GM19099 (cell line): Measurements from ENCODE around the gene ICE1.

Experiments
- POLR2A ChIP-seq: IDR thresholded peaks from 3 replicates; pipeline ENCODE4 v1.6.1; 2011; ENCODE audit warnings: low read depth; ENCODE audit not compliant: insufficient read length; ENCODE audit errors: extremely low read depth

Gene ICE1

DNA sequence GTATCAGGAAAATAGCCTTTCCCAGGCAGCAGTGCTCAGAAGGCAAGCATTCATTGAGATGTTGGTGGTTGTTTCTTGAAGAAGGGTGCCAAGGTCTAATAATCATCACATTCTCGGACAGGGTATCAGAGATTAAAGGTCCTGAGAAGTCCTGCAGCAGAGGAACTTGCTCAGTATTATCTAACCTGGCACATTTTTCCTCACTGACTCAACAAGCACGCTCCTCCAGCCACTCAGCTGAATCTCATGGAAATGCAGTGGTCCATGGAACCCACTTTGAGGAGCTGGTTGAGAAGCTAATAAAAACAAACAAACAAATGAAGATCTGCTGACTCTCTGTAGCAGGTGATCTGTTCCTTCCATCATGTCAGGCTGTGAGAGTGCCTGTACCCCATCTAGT, 35.3 kb upstream of the ICE1 start:
- no peak for TF ChIP-seq POLR2A

GRCh38 chr5:5387777-5388176, 34.7 kb upstream of the ICE1 start:
- no peak for TF ChIP-seq POLR2A

GRCh38 chr5:5398071-5398470, 24.4 kb upstream of the ICE1 start:
- no peak for TF ChIP-seq POLR2A

GRCh38 chr5:5401095-5401494, 21.4 kb upstream of the ICE1 start:
- TF ChIP-seq POLR2A: no peak

- TF ChIP-seq POLR2A: no peak
Measured at GRCh38 chr5:5403741-5404140, 18.7 kb upstream of the ICE1 start.

GRCh38 chr5:5404381-5404780, 18.1 kb upstream of the ICE1 start:
- no peak for TF ChIP-seq POLR2A

GRCh38 chr5:5405441-5405840, 17.0 kb upstream of the ICE1 start:
- TF ChIP-seq POLR2A: no peak

GRCh38 chr5:5407924-5408323, 14.6 kb upstream of the ICE1 start:
- no peak for TF ChIP-seq POLR2A

DNA sequence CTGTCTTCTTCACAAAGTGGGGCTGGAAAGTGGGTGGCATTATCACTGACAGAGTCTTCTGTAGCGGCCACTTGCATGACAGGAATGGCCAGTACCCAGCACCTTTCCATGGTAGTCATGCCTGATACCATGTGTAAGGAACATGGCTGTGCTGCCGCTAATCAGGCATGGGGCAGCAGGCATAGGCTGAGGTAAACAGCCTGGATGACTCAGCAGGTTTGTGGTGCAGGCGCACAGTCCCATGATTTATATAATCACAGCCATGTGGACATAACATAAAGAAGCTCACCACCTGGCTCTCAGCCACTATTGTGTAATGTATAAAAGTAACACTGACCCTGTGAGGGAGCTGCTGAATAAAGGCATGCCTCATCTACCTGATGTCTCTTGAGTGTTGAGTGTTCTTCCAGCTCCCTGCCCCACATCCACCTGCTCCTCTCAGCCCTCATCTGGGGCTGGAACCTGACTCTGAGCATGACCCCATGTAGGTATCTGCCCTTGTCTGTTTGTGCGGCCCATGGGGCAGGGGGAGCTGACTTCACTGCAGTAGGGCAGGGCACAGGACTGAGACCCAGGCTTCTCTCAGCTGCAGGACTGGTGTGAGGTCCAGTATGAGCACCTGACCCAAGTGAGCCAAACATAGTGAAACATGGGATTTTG, 13.2 kb upstream of the ICE1 start:
- no peak for TF ChIP-seq POLR2A

DNA sequence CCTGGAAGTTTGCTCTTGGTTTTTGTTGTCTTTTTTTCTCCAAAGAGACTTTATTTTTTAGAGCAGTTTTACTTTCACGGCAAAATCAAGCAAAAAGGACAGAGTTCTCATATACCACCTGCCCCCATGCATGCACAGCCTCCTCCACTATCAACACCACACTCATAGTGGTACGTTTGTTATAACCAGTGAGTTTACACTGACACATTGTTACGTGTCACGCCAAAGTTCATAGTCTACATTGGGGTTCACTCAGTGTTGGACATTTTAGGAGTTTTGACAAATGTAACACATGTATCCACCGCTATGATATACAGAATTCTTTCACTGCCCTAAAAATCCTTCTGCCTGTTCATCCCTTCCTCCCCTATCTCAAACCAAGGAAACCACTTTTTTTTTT, 7.5 kb upstream of the ICE1 start:
- no peak for TF ChIP-seq POLR2A

- TF ChIP-seq POLR2A: no peak
Measured at GRCh38 chr5:5416733-5417132, 5.7 kb upstream of the ICE1 start.

GRCh38 chr5:5418006-5418405, 4.5 kb upstream of the ICE1 start:
- TF ChIP-seq POLR2A: no peak

GRCh38 chr5:5418764-5419163, 3.7 kb upstream of the ICE1 start:
- TF ChIP-seq POLR2A: no peak

DNA sequence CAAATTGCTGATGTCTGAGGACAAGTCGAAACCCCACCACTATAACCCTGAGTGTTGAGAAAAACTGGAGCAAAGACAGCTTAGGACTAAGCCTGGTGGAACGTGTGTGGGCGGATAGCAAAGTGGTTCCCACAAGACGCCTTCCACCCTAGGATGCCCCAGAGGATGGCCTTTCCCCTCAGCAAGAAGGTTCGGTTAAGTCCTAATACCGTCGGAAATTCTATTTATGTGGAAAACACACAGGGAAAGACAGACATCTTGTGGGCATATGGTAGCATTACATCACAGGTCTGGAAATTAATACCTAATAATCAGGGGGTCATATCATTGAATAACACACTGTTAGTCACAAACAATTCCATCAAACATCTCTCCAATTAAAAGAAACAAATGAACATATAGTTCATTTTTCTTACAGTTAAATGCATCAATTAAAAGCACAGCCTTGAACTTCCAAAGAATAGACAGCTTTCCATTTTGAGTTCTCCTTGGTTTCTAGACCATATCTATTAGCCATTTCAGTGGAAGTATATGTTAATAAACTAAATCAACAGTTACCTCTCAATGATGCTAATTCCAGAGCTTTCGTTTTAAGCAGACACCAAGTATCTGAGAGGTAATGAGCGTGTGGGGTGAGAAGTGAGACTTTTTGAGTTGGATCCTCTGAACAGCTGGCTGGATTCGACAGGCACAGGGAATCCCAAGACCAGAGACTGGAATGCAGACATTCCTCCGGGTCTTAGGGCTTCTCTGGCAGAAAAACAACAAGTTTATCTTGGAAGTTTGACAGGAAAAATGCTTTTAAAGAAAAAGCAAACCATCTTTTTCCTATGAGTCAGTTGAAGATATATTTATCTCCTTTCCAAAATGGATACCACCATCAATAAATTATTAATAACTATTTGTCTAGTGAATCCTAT, 2.9 kb upstream of the ICE1 start:
- no peak for TF ChIP-seq POLR2A

DNA sequence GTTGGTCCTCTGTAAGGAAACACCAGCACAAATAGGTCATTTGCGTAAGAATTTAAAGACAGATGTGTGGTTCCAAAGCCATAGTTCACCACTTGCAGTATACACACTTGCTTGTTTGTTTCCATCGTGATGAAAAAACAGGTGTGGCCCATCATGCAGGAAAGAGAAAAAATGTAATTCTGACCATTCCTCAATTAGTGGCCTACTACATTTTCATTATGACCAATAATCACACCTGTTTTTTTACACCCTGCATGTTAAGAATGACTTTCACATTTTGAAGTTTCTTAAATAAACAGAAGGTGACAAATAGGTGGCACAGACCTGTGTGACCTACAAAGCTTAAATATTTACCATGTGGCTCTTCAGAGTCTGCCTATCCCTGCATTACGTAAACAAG, 2.2 kb upstream of the ICE1 start:
- TF ChIP-seq POLR2A: no peak
